Smooth muscle cell (in vitro differentiated cells): ENCODE measurements around the gene CERS3. TPM values are rescaled to one million over a fixed set of nuclear protein-coding genes. Genes with fewer than 3 reads are reported as not detected.

Experiments used
- DNase-seq: peaks from one replicate; lab custom pipeline; 2025; ENCODE audit not compliant: unreplicated experiment; lab: John Stamatoyannopoulos, UW
- H2AFZ ChIP-seq: fragments of 200-600 bp; sonication (generic); 2 replicates; pipeline ENCODE4 v1.6.0; 2016; ENCODE audit warnings: antibody characterized with exemption, low read depth, mild to moderate bottlenecking
- H3F3A ChIP-seq: fragments of 200-600 bp; sonication (generic); 2 replicates; pipeline ENCODE4 v1.6.0; 2017; ENCODE audit warnings: antibody characterized with exemption, low read depth
- H3K27ac ChIP-seq: fragments of 200-600 bp; sonication (generic); 2 replicates; pipeline ENCODE4 v1.5.1; 2016; ENCODE audit warnings: low read depth, mild to moderate bottlenecking
- H3K27me3 ChIP-seq: fragments of 200-600 bp; sonication (generic); 2 replicates; pipeline ENCODE4 v1.6.1; 2016; ENCODE audit warnings: low read depth, mild to moderate bottlenecking
- H3K36me3 ChIP-seq: fragments of 200-600 bp; sonication (generic); 2 replicates; pipeline ENCODE4 v1.5.1; 2016; ENCODE audit warnings: low read depth
- H3K4me1 ChIP-seq: fragments of 200-600 bp; sonication (generic); 2 replicates; pipeline ENCODE4 v1.5.1; 2016; ENCODE audit warnings: low read depth
- H3K4me2 ChIP-seq: fragments of 200-600 bp; sonication (generic); 2 replicates; pipeline ENCODE4 v1.6.0; 2016; ENCODE audit warnings: mild to moderate bottlenecking
- H3K4me3 ChIP-seq: fragments of 200-600 bp; sonication (generic); 2 replicates; pipeline ENCODE4 v1.5.1; 2016; ENCODE audit warnings: mild to moderate bottlenecking
- H3K79me2 ChIP-seq: fragments of 200-600 bp; sonication (generic); 2 replicates; pipeline ENCODE4 v1.6.0; 2016; ENCODE audit warnings: low read depth, mild to moderate bottlenecking
- H3K9ac ChIP-seq: fragments of 200-600 bp; sonication (generic); 2 replicates; pipeline ENCODE4 v1.6.0; 2016; ENCODE audit warnings: low read depth
- H3K9me3 ChIP-seq: fragments of 200-600 bp; sonication (generic); replicated peaks from 2 replicates; pipeline ENCODE4 v1.5.1; 2016; ENCODE audit warnings: low read depth
- H4K20me1 ChIP-seq: fragments of 200-600 bp; sonication (generic); 2 replicates; pipeline ENCODE4 v1.6.0; 2016; ENCODE audit warnings: low read depth
- CTCF ChIP-seq: fragments of 200-600 bp; sonication (generic); IDR thresholded peaks from 2 replicates; pipeline ENCODE4 v1.5.1; 2017; ENCODE audit warnings: borderline replicate concordance, mild to moderate bottlenecking, antibody characterized with exemption; ENCODE audit not compliant: insufficient read depth, poor library complexity, severe bottlenecking
- WGBS: methylation state at CpG from one replicate; pipeline ENCODE4 v1.1.7; 2016; ENCODE audit warnings: low lambda C conversion rate; 5-methylcytosine and 5-hydroxymethylcytosine counted together
- polyA plus RNA-seq: library from polyadenylated mRNA; unstranded; fragments of >200 nt; fragmentation: Nextera tagmentation; extraction: Ambion mirVana; gene quantifications from 2 replicates; pipeline ENCODE4 v1.2.1, GENCODE V29; 2016
- total RNA-seq: library from RNA; depleted of rRNA; stranded (reverse); fragments of >200 nt; gene quantifications from 2 replicates; pipeline ENCODE4 v1.2.3, GENCODE V29; 2014

The CERS3 gene
- total and polyA plus RNA-seq, 2 experiments from 2014 or later, result 0.87 to 6.3 TPM

- DNase-seq, result no peak
- no peak overlapping the region for H3K4me3 ChIP-seq
- H4K20me1 ChIP-seq, result no peaks in the 10 kb centered on the region
- WGBS, result 75% methylated on average over 3 of the region's 3 CpGs
- peaks cover 3% of the 10 kb centered on the region for H3K4me1 ChIP-seq
- no peak for TF ChIP-seq CTCF
- no peak overlapping the region for H3K27ac ChIP-seq
- no peak overlapping the region for H2AFZ ChIP-seq
- no peaks in the 10 kb centered on the region for H3K36me3 ChIP-seq
- H3K9me3 ChIP-seq, result no peaks in the 10 kb centered on the region
- no peak overlapping the region for H3K9ac ChIP-seq
- no peaks in the 10 kb centered on the region for H3K79me2 ChIP-seq
- H3K4me2 ChIP-seq, result no peak overlapping the region
- H3K27me3 ChIP-seq, result no peaks in the 10 kb centered on the region
- H3F3A ChIP-seq, result no peaks in the 10 kb centered on the region
Measured at GRCh38 chr15:100464256-100464655, 64.5 kb downstream of the CERS3 start.

- H3K9ac ChIP-seq, result no peak overlapping the region
- peaks cover 4% of the 10 kb centered on the region for H3K9me3 ChIP-seq
- WGBS, result 96% methylated on average over 4 of the region's 4 CpGs
Measured at GRCh38 chr15:100463515-100463914, 65.2 kb downstream of the CERS3 start.

GRCh38 chr15:100461049-100461448 lies 67.7 kb downstream of the CERS3 start:
- no peak overlapping the region for H3K27ac ChIP-seq
- no peak for DNase-seq
- H3K4me2 ChIP-seq, result no peak overlapping the region
- no peak overlapping the region for H3K4me3 ChIP-seq
- no peaks in the 10 kb centered on the region for H3K79me2 ChIP-seq
- peaks cover 5% of the 10 kb centered on the region for H3K9me3 ChIP-seq
- no peak overlapping the region for H3K9ac ChIP-seq
- H2AFZ ChIP-seq, result no peak overlapping the region
- no peaks in the 10 kb centered on the region for H3F3A ChIP-seq
- no peaks in the 10 kb centered on the region for H3K36me3 ChIP-seq
- no peaks in the 10 kb centered on the region for H3K27me3 ChIP-seq
- no peak for TF ChIP-seq CTCF
- H4K20me1 ChIP-seq, result no peaks in the 10 kb centered on the region
- WGBS, result 33% methylated on average over 2 of the region's 2 CpGs
- peaks cover 3% of the 10 kb centered on the region for H3K4me1 ChIP-seq

More at GRCh38 chr15:100463515-100463914, 65.2 kb downstream of the CERS3 start:
- Histone ChIP-seq H2AFZ (no peak overlapping the region), H3K27ac (no peak overlapping the region), H3K27me3 (no peaks in the 10 kb centered on the region), H3K79me2 (no peaks in the 10 kb centered on the region), H3K4me3 (no peak overlapping the region), H3K36me3 (no peaks in the 10 kb centered on the region), H3K4me2 (no peak overlapping the region), H3F3A (no peaks in the 10 kb centered on the region), H3K4me1 (peaks cover 3% of the 10 kb centered on the region), H4K20me1 (no peaks in the 10 kb centered on the region)
- DNase-seq, result no peak
- TF ChIP-seq CTCF, result no peak

- no peak for TF ChIP-seq CTCF
- 90% methylated on average over 1 of the region's 1 CpG for WGBS
- Histone ChIP-seq H3K9me3 (peaks cover 11% of the 10 kb centered on the region), H3K4me2 (no peak overlapping the region), H3K9ac (no peak overlapping the region), H4K20me1 (no peaks in the 10 kb centered on the region), H3K27ac (no peak overlapping the region), H3K36me3 (no peaks in the 10 kb centered on the region), H2AFZ (no peak overlapping the region), H3K27me3 (no peaks in the 10 kb centered on the region), H3K4me1 (no peaks in the 10 kb centered on the region), H3K4me3 (no peak overlapping the region), H3F3A (no peaks in the 10 kb centered on the region), H3K79me2 (no peaks in the 10 kb centered on the region)
- DNase-seq, result no peak
Measured at GRCh38 chr15:100457201-100457600, 71.5 kb downstream of the CERS3 start.
